Activated naive CD4-positive, alpha-beta T cell treated with Interleukin-2 at 50 U/mL for 16 hours (primary cell): ENCODE data around the gene MYEOV.

ENCODE experiments used
- DNase-seq: peaks from one replicate; pipeline ENCODE4 v3.0.0-alpha.2; 2020

MYEOV gene

GRCh38 chr11:69319255-69320106 lies 25.5 kb downstream of the MYEOV start:
- DNase-seq = no peak

- DNase-seq = no peak
These were observed 26.4 kb downstream of the MYEOV start for GRCh38 chr11:69320326-69320725.

GRCh38 chr11:69320756-69321741 lies 27.1 kb downstream of the MYEOV start:
- no peak for DNase-seq

- no peak for DNase-seq
These were observed 28.0 kb downstream of the MYEOV start for GRCh38 chr11:69321877-69322361.

- DNase-seq = no peak
These were observed 31.5 kb downstream of the MYEOV start for GRCh38 chr11:69325446-69325845.

GRCh38 chr11:69326622-69327219 lies 32.8 kb downstream of the MYEOV start:
- DNase-seq = no peak

- no peak for DNase-seq
These were observed 33.8 kb downstream of the MYEOV start for GRCh38 chr11:69327741-69328191.

- no peak for DNase-seq
These were observed 34.3 kb downstream of the MYEOV start for GRCh38 chr11:69328231-69328630.

GRCh38 chr11:69329581-69329980 lies 35.6 kb downstream of the MYEOV start:
- DNase-seq = no peak

GRCh38 chr11:69330330-69330729 lies 36.4 kb downstream of the MYEOV start:
- DNase-seq = no peak

- DNase-seq = no peak
These were observed 39.3 kb downstream of the MYEOV start for GRCh38 chr11:69333149-69333710.

GRCh38 chr11:69333879-69334278 lies 39.9 kb downstream of the MYEOV start:
- no peak for DNase-seq

GRCh38 chr11:69335007-69335780 lies 41.2 kb downstream of the MYEOV start:
- no peak for DNase-seq

GRCh38 chr11:69335781-69336405 lies 41.9 kb downstream of the MYEOV start:
- no peak for DNase-seq

- peak; percentile 66 for DNase-seq
These were observed 43.3 kb downstream of the MYEOV start for GRCh38 chr11:69337211-69337721.

GRCh38 chr11:69339041-69339733 lies 45.2 kb downstream of the MYEOV start:
- DNase-seq = no peak

GRCh38 chr11:69339983-69340565 lies 46.1 kb downstream of the MYEOV start:
- peak; percentile 52 for DNase-seq

GRCh38 chr11:69342588-69343330 lies 48.8 kb downstream of the MYEOV start:
- no peak for DNase-seq
